ENCODE data around the gene RPP38.

Gene RPP38

GRCh38 chr10:15113766-15114165 is 16.6 kb downstream of the RPP38 start:
- no peak for DNase-seq (ENCODE audit: low read depth)

- no peak for DNase-seq (ENCODE audit: low read depth)
Measured at GRCh38 chr10:15116225-15116624, 19.1 kb downstream of the RPP38 start.

- no peak for DNase-seq (ENCODE audit: low read depth)
Measured at GRCh38 chr10:15118615-15119014, 21.5 kb downstream of the RPP38 start.

- no peak for DNase-seq (ENCODE audit: low read depth)
Measured at GRCh38 chr10:15120523-15120922, 23.4 kb downstream of the RPP38 start.

GRCh38 chr10:15121707-15122106 is 24.6 kb downstream of the RPP38 start:
- no peak for DNase-seq (ENCODE audit: low read depth)

- DNase-seq (ENCODE audit: low read depth), result no peak
Measured at GRCh38 chr10:15122477-15123030, 25.4 kb downstream of the RPP38 start.

GRCh38 chr10:15123749-15124184 is 26.6 kb downstream of the RPP38 start:
- no peak for DNase-seq (ENCODE audit: low read depth)

GRCh38 chr10:15124190-15124589 is 27.0 kb downstream of the RPP38 start:
- no peak for DNase-seq (ENCODE audit: low read depth)

- no peak for DNase-seq (ENCODE audit: low read depth)
Measured at GRCh38 chr10:15124908-15125307, 27.8 kb downstream of the RPP38 start.

- no peak for DNase-seq (ENCODE audit: low read depth)
Measured at GRCh38 chr10:15131330-15131729, 34.2 kb downstream of the RPP38 start.

- DNase-seq (ENCODE audit: low read depth), result no peak
Measured at GRCh38 chr10:15136129-15137035, 39.2 kb downstream of the RPP38 start.

- DNase-seq (ENCODE audit: low read depth), result no peak
Measured at GRCh38 chr10:15137036-15137359, 39.8 kb downstream of the RPP38 start.

GRCh38 chr10:15137636-15138035 is 40.5 kb downstream of the RPP38 start:
- no peak for DNase-seq (ENCODE audit: low read depth)

- DNase-seq (ENCODE audit: low read depth), result no peak
Measured at GRCh38 chr10:15140698-15141097, 43.5 kb downstream of the RPP38 start.

- DNase-seq (ENCODE audit: low read depth), result no peak
Measured at GRCh38 chr10:15141136-15142054, 44.2 kb downstream of the RPP38 start.

- no peak for DNase-seq (ENCODE audit: low read depth)
Measured at GRCh38 chr10:15144788-15145187, 47.6 kb downstream of the RPP38 start.

GRCh38 chr10:15146366-15146765 is 49.2 kb downstream of the RPP38 start:
- no peak for DNase-seq (ENCODE audit: low read depth)

- DNase-seq (ENCODE audit: low read depth), result no peak
Measured at GRCh38 chr10:15147594-15148392, 50.6 kb downstream of the RPP38 start.

GRCh38 chr10:15149042-15149771 is 52.1 kb downstream of the RPP38 start:
- no peak for DNase-seq (ENCODE audit: low read depth)

GRCh38 chr10:15150563-15150962 is 53.4 kb downstream of the RPP38 start:
- no peak for DNase-seq (ENCODE audit: low read depth)

GRCh38 chr10:15152556-15152955 is 55.4 kb downstream of the RPP38 start:
- DNase-seq (ENCODE audit: low read depth), result no peak
